ENCODE data around the gene RGS9BP. TPM values are rescaled to one million over a fixed set of nuclear protein-coding genes. Genes with fewer than 3 reads are reported as not detected.
A peak's percentile ranks its signal among the peaks of the same experiment; 100 is the strongest.

Gene RGS9BP
- total and polyA plus RNA-seq, 2 donors from 2014 or later, result 0.39 to 0.72 TPM

- H3K27ac ChIP-seq (ENCODE audit: low read depth in 2 of 2, low read length in 2 of 2), result peak overlapping the region in 1 of 2 donors; percentile 83
- peak overlapping the region; percentile 11 to 65 (median 39) for H3K9ac ChIP-seq (ENCODE audit: low read length in 3 of 3)
- TF ChIP-seq CTCF (IDR thresholded peaks at IDR 0.05; ENCODE audit: borderline replicate concordance, extremely low read depth, insufficient read depth), result no peak
- H3K9me3 ChIP-seq (ENCODE audit: control insufficient read depth in 2 of 3, insufficient read depth in 1 of 3, low read length in 3 of 3), result no peaks in the 10 kb centered on the region
- peaks cover 0 to 17% (median 0%) of the 10 kb centered on the region in 3 donors for H3K4me1 ChIP-seq (ENCODE audit: control insufficient read depth in 2 of 3, insufficient read depth in 2 of 3, low read depth in 1 of 3, low read length in 3 of 3)
- DNase-seq, result peak in 4 of 5 donors; percentile 14 to 76 (median 40)
- peak overlapping the region; percentile 41 to 87 (median 76) for H3K4me3 ChIP-seq (ENCODE audit: low read length in 3 of 3)
- H3K36me3 ChIP-seq (ENCODE audit: control insufficient read depth in 2 of 3, insufficient read depth in 3 of 3, low read length in 3 of 3), result no peaks in the 10 kb centered on the region
- peaks cover 9% of the 10 kb centered on the region for H3K27me3 ChIP-seq (ENCODE audit: control insufficient read depth, insufficient read depth, low read length)
- intact Hi-C loops (cut with DNase I), result no loop called here
- FAIRE-seq, result no peak
Measured at GRCh38 chr19:32674153-32674930, 1.3 kb upstream of the RGS9BP start.

GRCh38 chr19:32674931-32675719, 523 bp upstream of the RGS9BP start, which contains the start of gene ANKRD27:
Gene ANKRD27 (minus strand): TSS chr19:32675180. CDS start chr19:32659015, 16,165 bp downstream.
- peak within 1 kb of the TSS; percentile 76 to 87 (median 76) for H3K4me3 ChIP-seq (ENCODE audit: low read length in 3 of 3)
- peak within 1 kb of the TSS; percentile 69 to 83 for H3K27ac ChIP-seq (ENCODE audit: low read depth in 2 of 2, low read length in 2 of 2)
- intact Hi-C loops (cut with DNase I), result no loop called here
- peaks cover 0 to 17% (median 0%) of the 10 kb centered on the region in 3 donors for H3K4me1 ChIP-seq (ENCODE audit: control insufficient read depth in 2 of 3, insufficient read depth in 2 of 3, low read depth in 1 of 3, low read length in 3 of 3)
- DNase-seq (peak; percentile 99 to 100 (median 99)), FAIRE-seq (peak; percentile 88)
- H3K9me3 ChIP-seq (ENCODE audit: control insufficient read depth in 2 of 3, insufficient read depth in 1 of 3, low read length in 3 of 3), result no peaks in the 10 kb centered on the region
- H3K9ac ChIP-seq (ENCODE audit: low read length in 3 of 3), result peak within 1 kb of the TSS; percentile 39 to 65 (median 45)
- TF ChIP-seq CTCF (IDR thresholded peaks at IDR 0.05; ENCODE audit: borderline replicate concordance, extremely low read depth, insufficient read depth), result no peak
- H3K36me3 ChIP-seq (ENCODE audit: control insufficient read depth in 2 of 3, insufficient read depth in 3 of 3, low read length in 3 of 3), result no peaks in the 10 kb centered on the region
- H3K27me3 ChIP-seq (ENCODE audit: control insufficient read depth, insufficient read depth, low read length), result peaks cover 9% of the 10 kb centered on the region

- DNase-seq, result peak; percentile 37 to 83 (median 49)
- H3K27ac ChIP-seq (ENCODE audit: low read depth in 2 of 2, low read length in 2 of 2), result no peak overlapping the region
- H3K9me3 ChIP-seq (ENCODE audit: control insufficient read depth in 2 of 3, insufficient read depth in 1 of 3, low read length in 3 of 3), result no peaks in the 10 kb centered on the region
- no peaks in the 10 kb centered on the region for H3K36me3 ChIP-seq (ENCODE audit: control insufficient read depth in 2 of 3, insufficient read depth in 3 of 3, low read length in 3 of 3)
- H3K27me3 ChIP-seq (ENCODE audit: control insufficient read depth, insufficient read depth, low read length), result peaks cover 9% of the 10 kb centered on the region
- intact Hi-C loops (cut with DNase I), result no loop called here
- H3K4me3 ChIP-seq (ENCODE audit: low read length in 3 of 3), result peak overlapping the region in 2 of 3 donors; percentile 57 to 87
- H3K9ac ChIP-seq (ENCODE audit: low read length in 3 of 3), result no peak overlapping the region
- FAIRE-seq, result no peak
- H3K4me1 ChIP-seq (ENCODE audit: control insufficient read depth in 2 of 3, insufficient read depth in 2 of 3, low read depth in 1 of 3, low read length in 3 of 3), result peaks cover 0 to 17% (median 0%) of the 10 kb centered on the region in 3 donors
- TF ChIP-seq CTCF (IDR thresholded peaks at IDR 0.05; ENCODE audit: borderline replicate concordance, extremely low read depth, insufficient read depth), result no peak
Measured at GRCh38 chr19:32676186-32676894, 692 bp downstream of the RGS9BP start.

All from kidney (tissue), 14 donors.